OCI-LY1 (cell line): Measurements from ENCODE around the gene MAP2K6.

Experiments used
- H2AFZ ChIP-seq: fragments of 200-600 bp; sonication (generic), shearing (Covaris generic); 2 replicates; pipeline ENCODE4 v1.6.0; 2014; ENCODE audit warnings: antibody characterized with exemption, mild to moderate bottlenecking, low read length
- H3F3A ChIP-seq: fragments of 200-600 bp; sonication (generic), shearing (Covaris generic); 2 replicates; pipeline ENCODE4 v1.6.0; 2014; ENCODE audit warnings: mild to moderate bottlenecking, antibody characterized with exemption, low read length, moderate library complexity; ENCODE audit not compliant: insufficient read depth
- H3K27ac ChIP-seq: fragments of 200-600 bp; sonication (generic); 2 replicates; pipeline ENCODE4 v1.5.1; 2014; ENCODE audit warnings: low read length, mixed run types, mild to moderate bottlenecking, low read depth; ENCODE audit not compliant: poor library complexity, severe bottlenecking
- H3K27me3 ChIP-seq: fragments of 200-600 bp; sonication (generic); 2 replicates; pipeline ENCODE4 v1.6.0; 2014; ENCODE audit warnings: antibody characterized with exemption, mild to moderate bottlenecking, low read length, moderate library complexity; ENCODE audit not compliant: insufficient read depth
- H3K36me3 ChIP-seq: fragments of 200-600 bp; sonication (generic); 2 replicates; pipeline ENCODE4 v1.6.1; 2014; ENCODE audit warnings: mild to moderate bottlenecking, antibody characterized with exemption, low read length, moderate library complexity, mixed read lengths; ENCODE audit not compliant: insufficient read depth
- H3K4me1 ChIP-seq: fragments of 200-600 bp; sonication (generic); 2 replicates; pipeline ENCODE4 v1.5.1; 2014; ENCODE audit warnings: mild to moderate bottlenecking, low read length, moderate library complexity; ENCODE audit not compliant: insufficient read depth, severe bottlenecking
- H3K4me2 ChIP-seq: fragments of 200-600 bp; sonication (generic), shearing (Covaris generic); 2 replicates; pipeline ENCODE4 v1.6.1; 2014; ENCODE audit warnings: low read length
- H3K4me3 ChIP-seq: fragments of 200-600 bp; sonication (generic); 2 replicates; pipeline ENCODE4 v1.5.1; 2014; ENCODE audit warnings: low read length, low read depth, mild to moderate bottlenecking, mixed read lengths; ENCODE audit not compliant: poor library complexity, severe bottlenecking
- H3K79me2 ChIP-seq: fragments of 200-600 bp; shearing (Covaris generic); 2 replicates; pipeline ENCODE4 v1.6.1; 2016; ENCODE audit warnings: mixed run types, low read length, mixed read lengths; ENCODE audit not compliant: insufficient read depth
- H3K9ac ChIP-seq: fragments of 200-600 bp; sonication (generic), shearing (Covaris generic); 2 replicates; pipeline ENCODE4 v1.6.1; 2014; ENCODE audit warnings: mild to moderate bottlenecking, low read length, mixed read lengths
- H3K9me2 ChIP-seq: fragments of 200-600 bp; sonication (generic), shearing (Covaris generic); 2 replicates; pipeline ENCODE4 v1.6.1; 2014; ENCODE audit warnings: low read depth, mild to moderate bottlenecking, low read length, mixed read lengths
- H3K9me3 ChIP-seq: fragments of 200-600 bp; shearing (Covaris generic); 2 replicates; pipeline ENCODE4 v1.6.1; 2014; ENCODE audit warnings: low read length, mixed read lengths
- H4K20me1 ChIP-seq: fragments of 200-600 bp; sonication (generic), shearing (Covaris generic); 2 replicates; pipeline ENCODE4 v1.6.0; 2016; ENCODE audit warnings: mild to moderate bottlenecking, low read length; ENCODE audit not compliant: insufficient read depth
- CTCF ChIP-seq: fragments of 200-600 bp; sonication (generic), shearing (Covaris generic); IDR thresholded peaks from 2 replicates; pipeline ENCODE4 v1.5.1; 2017; ENCODE audit warnings: mild to moderate bottlenecking, antibody characterized with exemption, low read length, moderate library complexity, mixed read lengths
- EZH2 ChIP-seq: fragments of 200-600 bp; sonication (generic), shearing (Covaris generic); IDR thresholded peaks from 2 replicates; pipeline ENCODE4 v1.8.0; 2017; ENCODE audit warnings: borderline replicate concordance, mixed run types, mild to moderate bottlenecking, antibody characterized with exemption, low read length, moderate library complexity, mixed read lengths

Gene MAP2K6

GRCh38 chr17:69540356-69540755 is 125.9 kb downstream of the MAP2K6 start:
- H3K9ac ChIP-seq = no peak overlapping the region
- H3K4me2 ChIP-seq = no peak overlapping the region
- H3K9me2 ChIP-seq = no peaks in the 10 kb centered on the region
- no peaks in the 10 kb centered on the region for H3K27me3 ChIP-seq
- no peaks in the 10 kb centered on the region for H3K9me3 ChIP-seq
- no peak overlapping the region for H3K27ac ChIP-seq
- no peaks in the 10 kb centered on the region for H3F3A ChIP-seq
- TF ChIP-seq CTCF (no peak), EZH2 (no peak)
- H2AFZ ChIP-seq = no peak overlapping the region
- H4K20me1 ChIP-seq = no peaks in the 10 kb centered on the region
- H3K79me2 ChIP-seq = no peaks in the 10 kb centered on the region
- no peaks in the 10 kb centered on the region for H3K4me1 ChIP-seq
- H3K36me3 ChIP-seq = no peaks in the 10 kb centered on the region; the same call in 1 of the 2 replicates
- no peak overlapping the region for H3K4me3 ChIP-seq

- Histone ChIP-seq H3K9ac (no peak overlapping the region), H3K9me2 (no peaks in the 10 kb centered on the region), H3K27ac (no peak overlapping the region), H3K36me3 (no peaks in the 10 kb centered on the region; the same call in 1 of the 2 replicates), H3K4me2 (no peak overlapping the region), H4K20me1 (no peaks in the 10 kb centered on the region), H2AFZ (no peak overlapping the region), H3K79me2 (no peaks in the 10 kb centered on the region), H3K4me3 (no peak overlapping the region), H3K4me1 (peaks cover 12% of the 10 kb centered on the region), H3F3A (no peaks in the 10 kb centered on the region), H3K9me3 (no peaks in the 10 kb centered on the region), H3K27me3 (no peaks in the 10 kb centered on the region)
- TF ChIP-seq CTCF = no peak
- no peak for TF ChIP-seq EZH2
Observed at GRCh38 chr17:69547230-69547629, 132.7 kb downstream of the MAP2K6 start.

GRCh38 chr17:69547947-69548346 is 133.4 kb downstream of the MAP2K6 start:
- H3K4me2 ChIP-seq = no peak overlapping the region
- H3F3A ChIP-seq = no peaks in the 10 kb centered on the region
- H3K4me3 ChIP-seq = no peak overlapping the region
- no peak overlapping the region for H3K9ac ChIP-seq
- no peaks in the 10 kb centered on the region for H3K9me3 ChIP-seq
- no peaks in the 10 kb centered on the region for H3K79me2 ChIP-seq
- no peaks in the 10 kb centered on the region for H3K27me3 ChIP-seq
- no peak overlapping the region for H2AFZ ChIP-seq
- H3K36me3 ChIP-seq = no peaks in the 10 kb centered on the region; the same call in 1 of the 2 replicates
- no peak for TF ChIP-seq EZH2
- no peak for TF ChIP-seq CTCF
- H3K27ac ChIP-seq = no peak overlapping the region
- H3K4me1 ChIP-seq = peaks cover 12% of the 10 kb centered on the region
- no peaks in the 10 kb centered on the region for H3K9me2 ChIP-seq
- H4K20me1 ChIP-seq = no peaks in the 10 kb centered on the region
